GM18502 (cell line): Measurements from ENCODE around the gene SUMO3.
"Not testable (repeated sequence)": the region's sequence is repeated elsewhere in the genome, so short reads cannot be mapped to it uniquely, and the experiment has no call there.

ENCODE experiments used
- ATAC-seq: cut with Tn5 transposase; IDR thresholded peaks from one replicate; pipeline ENCODE4 v1.9.1; 2021; ENCODE audit warnings: mild to moderate bottlenecking; ENCODE audit not compliant: unreplicated experiment, poor library complexity

The SUMO3 gene

DNA sequence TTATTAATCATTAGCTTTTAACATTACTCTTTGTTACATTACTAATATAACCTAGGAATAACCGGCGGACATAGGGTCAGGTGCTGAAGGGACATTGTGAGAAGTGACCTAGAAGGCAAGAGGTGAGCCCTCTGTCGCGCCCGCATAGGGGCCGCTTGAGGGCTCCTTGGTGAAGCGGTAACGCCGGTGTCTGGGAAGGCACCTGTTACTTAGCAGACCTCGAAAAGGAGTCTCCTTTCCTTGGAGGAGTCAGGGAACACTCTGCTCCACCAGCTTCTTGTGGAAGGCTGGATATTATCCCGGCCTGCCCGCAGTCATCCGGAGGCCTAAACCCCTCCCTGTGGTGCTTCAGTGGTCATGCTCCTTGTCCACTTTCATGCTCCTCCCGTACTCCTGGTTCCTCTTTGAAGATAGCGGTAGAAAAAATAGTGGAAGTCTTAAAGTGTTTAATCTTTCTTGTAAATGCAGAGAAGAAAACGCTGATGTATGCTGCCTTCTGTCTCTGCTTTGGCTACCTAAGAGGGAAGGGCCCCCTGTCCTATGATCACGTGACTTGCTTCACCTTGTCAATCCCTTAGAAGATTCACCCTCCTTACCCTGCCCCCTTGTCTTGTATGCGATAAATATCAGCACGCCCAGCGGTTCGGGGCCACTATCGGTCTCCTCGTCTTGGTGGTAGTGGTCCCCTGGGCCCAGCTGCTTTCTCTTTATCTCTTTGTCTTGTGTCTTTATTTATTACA, 14.8 kb upstream of the SUMO3 start:
- not testable (repeated sequence) for ATAC-seq

DNA sequence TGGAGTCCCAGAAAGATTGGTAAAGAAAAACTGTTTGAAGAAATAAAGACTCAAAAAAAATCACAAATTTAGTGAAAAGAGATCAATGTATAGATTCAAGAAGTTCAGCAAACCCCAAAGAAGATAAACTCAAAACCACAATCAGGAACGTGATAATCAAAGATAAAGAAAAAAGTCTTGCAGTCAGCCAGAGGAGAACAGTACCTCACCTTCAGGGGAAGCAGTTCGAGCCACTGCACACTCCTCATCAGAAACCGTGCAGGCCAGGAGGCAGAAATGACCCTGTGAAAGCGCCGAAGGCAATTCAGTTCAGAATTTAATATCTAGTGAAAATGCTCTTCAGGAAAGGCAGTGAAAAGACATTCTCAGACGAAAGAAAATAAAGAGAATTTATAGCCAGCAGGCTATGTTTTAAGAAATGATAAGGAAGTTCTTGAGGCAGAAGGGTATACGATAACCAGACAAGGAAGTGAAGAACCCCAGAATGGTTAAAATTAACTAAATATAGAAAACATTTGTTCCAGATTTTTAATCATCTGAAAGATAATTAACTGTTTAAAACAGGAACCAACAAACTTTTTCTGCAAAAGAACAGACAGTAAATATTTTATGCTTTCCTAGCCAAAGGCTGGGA, 13.5 kb upstream of the SUMO3 start:
- no peak for ATAC-seq

DNA sequence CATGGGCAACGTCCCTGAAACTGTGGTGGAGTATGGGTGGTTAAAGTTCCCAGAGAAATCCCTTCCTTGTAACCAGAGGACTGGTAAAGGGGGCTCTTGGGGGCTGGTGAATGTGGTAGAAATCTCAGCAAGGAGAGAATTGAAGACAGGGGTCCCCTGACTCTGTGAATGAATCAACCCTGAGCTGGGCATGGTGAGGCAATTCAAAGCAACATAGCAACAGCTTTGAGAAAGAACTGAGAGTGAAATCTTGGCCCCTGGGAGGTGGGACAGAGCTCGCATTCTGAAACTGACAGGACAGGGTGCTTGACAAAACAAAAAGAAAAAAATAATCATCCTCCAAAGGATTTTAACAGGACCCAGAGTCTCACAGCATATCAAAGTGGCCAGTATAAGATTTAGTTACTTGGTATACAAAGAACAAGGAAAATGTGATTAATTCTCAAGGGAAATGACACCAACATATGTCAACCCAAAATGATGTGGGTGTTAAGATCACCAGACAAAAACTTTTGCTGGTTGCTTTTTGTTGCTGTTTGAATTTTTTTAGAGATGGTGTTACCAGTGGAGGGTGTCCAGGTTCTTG, 11.7 kb upstream of the SUMO3 start:
- no peak for ATAC-seq

DNA sequence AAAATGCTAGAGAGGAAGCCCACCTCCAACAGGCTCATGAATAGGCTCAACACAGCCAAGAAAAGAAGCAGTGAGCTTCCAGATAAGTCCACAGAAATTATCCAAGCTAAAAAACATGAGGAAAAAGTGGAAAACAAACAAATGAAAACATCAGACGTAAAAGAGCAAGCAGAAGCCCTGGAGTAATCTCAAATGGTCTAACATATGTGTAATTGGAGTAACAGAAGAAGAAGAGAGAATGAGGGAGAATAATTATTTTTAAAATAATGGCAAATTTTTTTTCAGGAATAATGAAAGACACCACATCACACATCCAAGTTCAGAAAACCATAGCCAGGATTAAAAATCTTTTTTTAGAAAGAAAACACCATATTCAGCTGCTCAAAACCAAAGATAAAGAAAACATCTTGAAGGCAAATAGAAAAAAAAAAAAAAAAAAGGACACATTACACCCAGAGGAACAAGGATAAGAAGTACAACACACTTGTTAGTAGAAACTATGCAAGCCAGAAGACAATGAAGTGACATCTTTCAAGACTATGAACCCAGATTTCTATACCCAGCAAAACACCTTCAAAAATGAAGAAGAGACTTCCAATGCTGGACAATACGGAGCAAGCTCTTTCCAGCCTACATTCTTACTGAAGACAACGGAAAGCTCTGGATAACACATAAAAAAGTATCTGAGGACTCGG, 10.6 kb upstream of the SUMO3 start:
- no peak for ATAC-seq

DNA sequence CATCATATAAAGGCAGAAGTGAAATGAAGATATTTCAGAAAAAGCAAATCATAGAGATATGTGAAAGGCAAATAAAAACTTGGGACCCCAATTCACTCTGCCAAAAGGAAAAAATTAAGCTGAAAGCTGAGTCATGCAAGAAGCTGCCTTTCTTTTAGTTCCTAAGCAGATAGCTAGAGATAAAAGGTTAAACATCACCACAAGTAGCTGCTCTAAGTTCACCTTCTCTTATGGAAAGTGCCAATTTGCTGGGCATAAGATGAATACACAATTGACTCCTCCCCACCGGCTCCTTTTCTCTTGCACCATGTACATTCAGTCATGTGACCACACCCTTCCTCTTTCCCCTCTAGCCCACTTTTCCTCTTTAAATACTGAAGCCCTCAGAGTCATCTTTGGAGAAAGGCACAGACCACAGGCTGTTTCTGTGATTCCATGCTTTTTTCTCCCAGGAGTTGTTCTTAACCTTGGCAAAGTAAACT, 5.4 kb upstream of the SUMO3 start:
- ATAC-seq = no peak

DNA sequence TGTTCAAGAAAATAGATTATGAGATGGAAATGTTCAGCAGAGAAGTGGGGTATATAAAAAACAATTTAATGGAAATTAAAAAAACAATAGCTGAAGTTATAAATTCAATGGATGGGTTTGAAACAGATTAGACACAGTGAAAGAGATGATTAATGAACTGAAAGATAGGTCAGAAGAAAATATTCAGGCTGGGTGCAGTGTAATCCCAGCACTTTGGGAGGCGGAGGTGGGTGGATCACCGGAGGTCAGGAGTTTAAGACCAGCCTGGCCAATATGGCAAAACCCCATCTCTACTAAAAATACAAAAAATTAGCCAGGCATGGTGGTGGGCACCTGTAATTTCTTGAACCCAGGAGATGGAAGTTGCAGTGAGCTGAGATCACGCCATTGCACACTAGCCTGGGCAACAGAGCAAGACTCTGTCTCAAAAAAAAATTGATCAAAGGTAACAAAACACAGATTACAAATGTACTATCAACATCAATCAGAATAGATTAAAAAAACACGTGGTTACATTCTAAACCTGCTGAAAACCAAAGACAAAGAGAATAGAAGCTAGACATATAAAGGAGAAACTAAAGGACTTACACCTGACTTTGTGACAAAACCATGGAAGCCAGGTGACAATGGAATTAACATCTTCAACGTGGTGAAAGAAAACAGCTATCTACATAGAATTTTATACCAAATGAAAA, 4.8 kb upstream of the SUMO3 start:
- no peak for ATAC-seq

DNA sequence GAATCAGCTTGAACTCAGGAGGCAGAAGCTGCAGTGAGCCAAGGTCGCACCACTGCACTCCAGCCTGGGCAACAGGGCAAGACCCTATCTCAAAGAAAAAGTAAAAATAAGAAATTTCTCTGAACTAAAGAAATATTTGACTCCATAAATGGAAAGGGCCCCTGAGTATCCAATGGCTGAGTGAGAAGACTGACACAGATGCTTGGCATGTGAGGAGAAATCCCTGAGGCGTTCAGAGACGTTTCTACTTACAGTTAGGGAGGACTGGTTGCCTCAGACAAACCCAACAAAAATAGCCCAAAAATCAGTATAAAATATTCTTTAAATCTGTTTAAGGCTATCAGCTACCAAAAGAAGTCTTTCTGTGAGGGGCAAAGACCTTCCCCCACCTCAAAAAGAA, 3.0 kb upstream of the SUMO3 start:
- no peak for ATAC-seq

DNA sequence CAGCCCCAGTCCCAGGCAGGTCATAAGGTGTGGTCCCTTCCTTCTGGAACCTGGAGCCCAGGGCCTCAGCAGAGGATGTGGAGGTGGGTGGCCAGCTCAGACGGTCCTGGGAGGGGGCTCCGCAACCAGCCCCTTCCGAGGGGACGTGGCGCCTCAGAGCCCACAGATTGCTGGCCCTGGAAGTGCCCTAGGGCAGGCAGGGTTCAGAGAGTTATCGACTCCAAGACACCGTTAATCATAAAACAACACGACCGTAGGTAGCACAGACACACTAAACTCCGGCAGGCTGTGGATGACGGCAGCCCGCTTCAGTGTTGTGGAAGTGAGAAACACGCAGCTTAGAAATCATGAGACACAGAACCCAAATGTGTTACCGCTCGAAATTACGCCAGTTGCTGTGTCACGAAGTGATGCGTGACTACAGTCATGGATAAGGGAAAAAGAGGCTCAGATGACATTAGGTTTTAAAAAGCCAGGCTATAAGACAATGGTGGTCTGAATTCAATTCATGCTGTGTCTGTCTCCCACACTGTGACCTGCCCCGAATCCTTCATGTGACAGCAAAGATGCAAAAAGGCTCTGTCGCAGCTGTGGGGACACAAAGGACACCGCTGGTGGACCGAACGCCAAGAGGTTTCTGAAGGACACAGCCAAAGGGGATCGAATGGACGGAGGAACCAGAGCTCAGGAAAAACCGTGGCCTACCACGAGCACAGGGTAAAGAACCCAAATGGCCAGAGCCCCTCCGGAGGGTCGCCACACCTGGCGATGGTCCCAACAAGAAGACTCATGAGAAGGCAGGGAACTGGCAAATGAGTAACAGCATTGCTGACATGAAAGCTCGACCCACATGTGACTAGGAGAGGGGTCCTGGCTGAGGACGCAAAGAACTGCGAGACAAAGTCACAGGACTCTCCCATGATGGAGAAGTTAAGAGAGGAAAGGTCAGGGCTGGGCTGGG, 1.7 kb upstream of the SUMO3 start:
- no peak for ATAC-seq

DNA sequence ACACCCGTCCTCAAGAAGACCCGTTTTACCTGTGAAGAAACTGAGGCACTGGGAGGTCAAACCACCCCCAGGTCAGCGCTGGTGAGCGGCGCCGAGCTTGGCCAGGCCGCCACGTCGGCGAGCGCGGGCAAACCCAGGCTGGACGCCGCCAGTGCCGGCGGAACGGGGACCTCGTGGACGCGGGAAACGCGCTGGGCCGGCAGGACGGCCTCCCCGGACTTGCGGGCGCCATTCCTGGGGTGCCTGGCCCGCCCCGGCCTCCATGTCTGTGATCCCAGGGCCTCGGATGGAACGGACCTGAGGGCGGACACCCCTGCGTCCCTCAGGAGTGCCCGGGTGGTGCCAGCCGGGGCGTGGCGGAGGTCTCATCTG, 764 bp upstream of the SUMO3 start:
- ATAC-seq = no peak

DNA sequence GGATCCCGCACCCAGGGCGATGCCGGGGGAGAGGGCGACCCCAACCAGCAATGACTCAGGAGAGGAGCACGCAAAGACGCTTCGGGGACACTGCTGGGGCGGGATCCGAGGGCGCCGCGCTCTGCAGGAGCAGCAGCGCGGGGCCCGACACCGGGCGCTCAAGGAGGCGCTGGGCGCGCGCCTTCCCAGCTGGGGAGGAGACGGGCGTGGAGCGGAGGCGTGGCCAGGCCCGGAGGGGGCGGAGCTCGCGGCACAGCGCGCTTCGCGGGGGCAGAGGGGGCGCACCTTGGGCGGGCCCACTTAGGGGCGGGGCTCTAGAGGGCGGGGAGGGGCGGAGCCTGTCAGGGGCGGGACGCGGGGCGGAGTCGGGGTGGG, 369 bp downstream of the SUMO3 start:
- peak; percentile 69 for ATAC-seq

DNA sequence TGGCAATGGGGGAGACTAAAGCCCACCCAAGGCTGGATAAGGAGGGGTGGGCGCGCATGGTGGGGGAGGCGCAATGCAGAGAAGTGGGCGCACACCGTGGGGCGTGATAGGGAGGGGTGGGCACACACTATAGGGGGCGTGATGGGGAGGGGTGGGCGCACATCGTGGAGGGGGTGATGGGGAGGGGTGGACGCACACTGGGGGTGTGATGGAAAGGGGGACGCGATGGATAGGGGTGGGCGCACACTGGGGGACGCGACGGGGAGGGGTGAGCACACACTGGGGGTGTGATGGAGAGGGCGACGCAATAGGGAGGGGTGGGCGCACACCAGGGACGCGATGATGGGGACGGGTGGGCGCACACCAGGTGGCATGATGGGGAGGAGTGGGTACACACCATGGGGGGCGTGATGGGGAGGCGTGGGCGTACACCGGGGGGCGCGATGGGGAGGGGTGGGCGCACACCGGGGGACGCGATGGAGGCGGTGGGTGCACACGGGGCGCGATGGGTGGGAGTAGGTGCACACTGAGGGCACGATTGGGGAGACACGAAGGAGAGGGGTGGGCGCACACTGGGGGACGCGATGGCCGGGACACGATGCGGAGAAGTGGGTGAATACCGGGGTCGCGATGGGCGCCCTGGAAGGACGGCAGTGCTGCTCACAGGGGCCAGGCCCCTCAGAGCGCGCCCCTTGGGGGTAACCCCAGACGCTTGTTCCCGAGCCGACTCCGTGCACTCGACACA, 929 bp downstream of the SUMO3 start:
- peak; percentile 5 for ATAC-seq

DNA sequence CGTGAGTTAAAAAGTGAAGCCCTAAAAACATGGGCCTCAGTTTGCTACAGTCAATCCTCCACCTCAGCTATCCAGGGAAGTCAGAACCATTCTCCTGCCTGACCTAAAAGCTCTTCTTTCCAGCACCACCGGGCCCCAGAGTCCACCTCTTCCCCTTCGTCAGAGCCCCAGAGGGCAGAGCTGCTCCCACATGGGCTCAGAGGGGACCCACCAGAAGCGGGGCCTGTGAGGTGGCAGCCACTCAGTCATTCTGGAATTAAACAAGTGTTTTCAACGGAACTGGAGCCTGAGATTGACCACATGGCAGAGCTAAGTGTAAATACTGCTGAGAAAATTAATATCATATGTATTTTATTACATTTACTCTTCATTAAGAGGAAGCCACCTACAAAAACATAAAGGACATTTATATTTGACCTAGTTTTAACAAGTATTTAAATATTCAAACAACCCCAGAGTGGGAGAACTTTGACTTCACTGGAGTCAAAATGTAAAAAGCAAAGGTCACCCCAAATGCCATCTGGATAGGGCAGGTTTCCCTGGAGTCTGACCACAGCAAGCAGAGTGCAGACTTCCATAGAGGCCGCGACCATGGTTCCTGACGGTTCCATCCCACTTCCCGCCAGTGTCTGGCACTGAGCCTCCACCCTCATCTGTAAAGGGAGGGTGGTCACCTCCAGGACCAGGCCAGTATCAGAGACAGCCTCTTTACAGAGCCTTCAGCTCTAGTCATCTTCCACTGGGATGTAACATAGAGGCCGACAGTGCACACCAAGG, 1.8 kb downstream of the SUMO3 start:
- no peak for ATAC-seq

DNA sequence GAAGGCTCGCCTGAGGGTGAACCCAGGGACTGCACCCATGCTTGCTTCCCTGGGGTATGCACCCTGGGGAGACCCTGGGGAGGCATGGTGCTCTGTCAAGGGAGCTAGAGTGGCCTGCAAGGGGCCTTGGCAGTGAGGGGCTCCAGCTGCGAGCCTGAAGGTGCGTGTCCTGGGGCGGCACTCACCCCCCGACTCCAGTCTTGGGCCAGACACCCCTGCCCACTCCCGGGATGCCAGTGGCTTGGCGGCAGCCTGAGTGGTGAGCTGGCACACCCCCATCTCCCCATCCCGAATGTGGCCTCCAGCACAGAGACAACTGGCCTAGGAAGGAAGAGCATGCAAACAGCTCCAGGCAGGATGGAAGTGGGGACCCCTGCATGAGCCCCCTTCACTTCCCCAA, 2.6 kb downstream of the SUMO3 start:
- ATAC-seq = no peak

DNA sequence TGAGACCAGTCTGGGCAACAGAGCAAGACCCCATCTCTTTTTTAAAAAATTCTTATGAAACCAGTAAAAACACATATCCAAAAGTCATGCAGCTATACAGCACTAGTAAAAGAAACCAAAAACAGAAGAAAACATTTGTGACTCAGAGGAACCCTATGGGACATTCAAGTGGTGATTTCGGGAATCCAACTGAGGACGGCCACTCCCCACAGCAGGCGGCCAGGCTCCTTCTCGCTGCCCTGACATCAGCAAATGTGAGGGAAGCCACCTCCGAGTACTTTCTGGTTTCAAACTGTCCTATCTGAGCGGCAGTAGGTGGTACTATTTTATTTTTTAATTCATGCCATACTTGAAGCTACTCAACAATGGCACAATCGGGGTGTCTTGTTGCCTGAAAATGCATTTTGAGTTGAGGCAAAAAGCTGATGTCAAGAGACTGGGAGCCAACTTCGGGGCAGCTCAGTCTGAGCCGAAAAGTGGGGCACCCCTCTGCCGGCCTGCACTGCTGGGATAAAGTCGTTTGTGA, 3.3 kb downstream of the SUMO3 start:
- ATAC-seq = no peak

DNA sequence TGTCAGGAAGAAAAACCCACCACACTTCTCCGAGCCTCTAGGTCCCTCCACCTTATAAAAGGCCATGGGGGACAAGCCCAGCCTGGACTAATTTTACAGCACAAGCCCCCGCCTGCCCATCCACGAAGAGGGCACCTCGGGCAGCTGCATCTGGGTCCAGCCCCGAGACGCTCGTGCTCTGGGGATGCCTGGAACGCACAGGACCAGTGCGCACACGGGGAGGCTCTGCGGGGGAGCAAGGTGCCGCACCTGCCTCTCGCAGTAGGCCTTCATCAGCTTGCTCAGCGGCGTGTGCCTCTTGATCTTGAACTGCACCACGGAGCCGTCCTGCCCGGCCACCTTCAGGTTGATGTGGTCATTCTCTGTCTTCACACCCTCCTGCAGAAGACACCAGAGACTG, 4.1 kb downstream of the SUMO3 start:
- no peak for ATAC-seq

DNA sequence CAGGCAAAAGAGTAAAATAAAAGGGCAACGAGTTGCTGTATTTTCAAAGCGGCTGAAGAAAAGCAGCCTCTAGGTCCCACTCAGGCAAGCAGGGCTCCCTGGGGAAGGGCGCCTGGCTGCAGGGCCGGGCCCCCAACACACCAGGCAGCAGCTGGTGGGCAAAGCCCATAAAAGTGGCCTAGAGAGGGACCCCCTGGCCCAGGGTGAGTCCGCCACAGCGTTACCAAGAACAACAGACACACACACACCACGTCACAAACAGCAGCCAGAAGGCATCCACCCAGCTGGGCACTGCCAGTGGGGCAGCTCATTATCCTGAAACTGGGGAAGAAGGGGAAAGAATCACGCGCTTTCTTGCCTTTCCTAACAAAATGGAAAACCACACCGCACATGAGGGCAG, 4.7 kb downstream of the SUMO3 start:
- no peak for ATAC-seq

DNA sequence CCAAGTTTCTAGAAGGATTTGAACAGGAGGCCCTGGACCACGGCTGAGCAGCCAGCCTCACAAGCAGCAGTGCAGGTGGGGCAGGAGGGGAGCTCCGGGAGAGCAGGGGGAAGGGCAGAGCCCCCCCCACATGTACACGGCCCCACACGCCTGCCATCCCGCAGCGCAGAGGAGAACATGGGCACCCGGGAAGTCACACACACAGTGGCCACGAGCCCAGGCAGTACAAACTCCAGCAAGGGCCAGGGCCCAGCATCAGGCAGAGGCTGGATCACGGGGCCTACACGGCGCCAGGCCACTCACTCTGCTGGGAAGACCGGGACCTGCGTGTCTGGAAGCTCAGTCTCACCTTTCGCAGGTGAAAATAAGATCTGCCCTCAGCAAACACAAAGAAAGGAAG, 5.2 kb downstream of the SUMO3 start:
- no peak for ATAC-seq

DNA sequence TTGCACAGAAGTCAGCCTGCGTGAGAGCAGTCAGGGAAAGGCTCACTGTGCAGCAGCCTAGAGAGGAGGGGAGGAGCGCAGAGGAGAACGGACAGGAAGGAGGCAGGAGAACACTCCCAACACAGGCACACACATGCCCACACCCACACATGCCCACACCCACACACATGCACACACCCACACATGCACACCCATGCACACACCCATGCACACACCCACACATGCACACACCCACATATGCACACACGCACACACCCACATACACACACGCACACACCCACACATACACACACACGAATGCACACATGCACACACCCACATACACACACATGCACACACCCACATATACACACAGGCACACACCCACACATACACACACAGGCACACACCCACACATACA, 7.1 kb downstream of the SUMO3 start:
- no peak for ATAC-seq
